ENCODE measurements around the gene GPC3.

The GPC3 gene

GRCh38 chrX:133668225-133668931, 317.0 kb downstream of the GPC3 start:
- TF ChIP-seq SUZ12 (IDR thresholded peaks at IDR 0.05; ENCODE audit: extremely low read depth, insufficient read depth, insufficient read length) (no peak), ZNF274 (IDR thresholded peaks at IDR 0.05; ENCODE audit: low read depth, low read length) (no peak), YY1 (IDR thresholded peaks at IDR 0.05; ENCODE audit: insufficient read depth, insufficient read length) (no peak)
- H3K9me3 ChIP-seq (ENCODE audit: insufficient read depth, low read length): no peaks in the 10 kb centered on the region
- H3K4me1 ChIP-seq (ENCODE audit: insufficient read depth, insufficient read length): no peaks in the 10 kb centered on the region
- H3K36me3 ChIP-seq (ENCODE audit: insufficient read depth, insufficient read length, low read length): no peaks in the 10 kb centered on the region
- H3K9ac ChIP-seq (ENCODE audit: insufficient read length, low read depth): no peak overlapping the region
- no peak overlapping the region for H3K4me3 ChIP-seq (ENCODE audit: insufficient read length, low read depth)
- DNase-seq (ENCODE audit: low read depth, low spot score): no peak
- H3K27me3 ChIP-seq (ENCODE audit: insufficient read depth, insufficient read length): no peaks in the 10 kb centered on the region

DNA sequence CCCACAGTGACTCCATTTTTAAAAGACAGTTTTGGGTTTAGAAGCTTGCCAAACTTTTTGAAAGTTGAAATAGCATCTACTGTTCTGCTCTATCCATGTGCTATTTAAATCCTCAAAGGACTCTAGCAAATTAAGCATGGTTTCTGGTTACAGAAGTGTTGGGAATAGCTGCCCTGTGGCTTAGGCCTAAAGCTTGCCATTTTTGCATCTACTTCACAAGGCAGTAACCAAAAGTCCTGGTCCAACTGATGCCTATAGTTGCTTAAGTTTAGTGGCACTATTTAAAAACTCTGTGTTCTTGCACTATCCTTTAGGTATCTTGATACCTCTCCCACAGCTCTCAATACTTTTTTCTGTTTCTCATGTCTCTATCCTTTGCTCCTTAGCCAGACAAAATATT, 319.1 kb downstream of the GPC3 start:
- no peak for DNase-seq (ENCODE audit: low read depth, low spot score)
- no peak for TF ChIP-seq SUZ12 (IDR thresholded peaks at IDR 0.05; ENCODE audit: extremely low read depth, insufficient read depth, insufficient read length)
- TF ChIP-seq YY1 (IDR thresholded peaks at IDR 0.05; ENCODE audit: insufficient read depth, insufficient read length): no peak
- no peak for TF ChIP-seq ZNF274 (IDR thresholded peaks at IDR 0.05; ENCODE audit: low read depth, low read length)
- H3K4me1 ChIP-seq (ENCODE audit: insufficient read depth, insufficient read length): no peaks in the 10 kb centered on the region
- H3K27me3 ChIP-seq (ENCODE audit: insufficient read depth, insufficient read length): no peaks in the 10 kb centered on the region
- H3K36me3 ChIP-seq (ENCODE audit: insufficient read depth, insufficient read length, low read length): no peaks in the 10 kb centered on the region
- no peak overlapping the region for H3K4me3 ChIP-seq (ENCODE audit: insufficient read length, low read depth)
- H3K9ac ChIP-seq (ENCODE audit: insufficient read length, low read depth): no peak overlapping the region
- H3K9me3 ChIP-seq (ENCODE audit: insufficient read depth, low read length): no peaks in the 10 kb centered on the region

GRCh38 chrX:133661962-133662839, 323.2 kb downstream of the GPC3 start:
- Histone ChIP-seq H3K4me3 (ENCODE audit: insufficient read length, low read depth) (no peak overlapping the region), H3K36me3 (ENCODE audit: insufficient read depth, insufficient read length, low read length) (no peaks in the 10 kb centered on the region), H3K4me1 (ENCODE audit: insufficient read depth, insufficient read length) (no peaks in the 10 kb centered on the region), H3K9me3 (ENCODE audit: insufficient read depth, low read length) (no peaks in the 10 kb centered on the region), H3K27me3 (ENCODE audit: insufficient read depth, insufficient read length) (no peaks in the 10 kb centered on the region), H3K9ac (ENCODE audit: insufficient read length, low read depth) (no peak overlapping the region)
- no peak for DNase-seq (ENCODE audit: low read depth, low spot score)
- TF ChIP-seq ZNF274 (IDR thresholded peaks at IDR 0.05; ENCODE audit: low read depth, low read length) (no peak), YY1 (IDR thresholded peaks at IDR 0.05; ENCODE audit: insufficient read depth, insufficient read length) (no peak), SUZ12 (IDR thresholded peaks at IDR 0.05; ENCODE audit: extremely low read depth, insufficient read depth, insufficient read length) (no peak)

- no peaks in the 10 kb centered on the region for H3K27me3 ChIP-seq (ENCODE audit: insufficient read depth, insufficient read length)
- H3K9me3 ChIP-seq (ENCODE audit: insufficient read depth, low read length): no peaks in the 10 kb centered on the region
- H3K36me3 ChIP-seq (ENCODE audit: insufficient read depth, insufficient read length, low read length): no peaks in the 10 kb centered on the region
- H3K9ac ChIP-seq (ENCODE audit: insufficient read length, low read depth): no peak overlapping the region
- H3K4me1 ChIP-seq (ENCODE audit: insufficient read depth, insufficient read length): no peaks in the 10 kb centered on the region
- TF ChIP-seq SUZ12 (IDR thresholded peaks at IDR 0.05; ENCODE audit: extremely low read depth, insufficient read depth, insufficient read length) (no peak), ZNF274 (IDR thresholded peaks at IDR 0.05; ENCODE audit: low read depth, low read length) (no peak), YY1 (IDR thresholded peaks at IDR 0.05; ENCODE audit: insufficient read depth, insufficient read length) (no peak)
- no peak for DNase-seq (ENCODE audit: low read depth, low spot score)
- H3K4me3 ChIP-seq (ENCODE audit: insufficient read length, low read depth): no peak overlapping the region
Measured at GRCh38 chrX:133660281-133660680, 325.1 kb downstream of the GPC3 start.

DNA sequence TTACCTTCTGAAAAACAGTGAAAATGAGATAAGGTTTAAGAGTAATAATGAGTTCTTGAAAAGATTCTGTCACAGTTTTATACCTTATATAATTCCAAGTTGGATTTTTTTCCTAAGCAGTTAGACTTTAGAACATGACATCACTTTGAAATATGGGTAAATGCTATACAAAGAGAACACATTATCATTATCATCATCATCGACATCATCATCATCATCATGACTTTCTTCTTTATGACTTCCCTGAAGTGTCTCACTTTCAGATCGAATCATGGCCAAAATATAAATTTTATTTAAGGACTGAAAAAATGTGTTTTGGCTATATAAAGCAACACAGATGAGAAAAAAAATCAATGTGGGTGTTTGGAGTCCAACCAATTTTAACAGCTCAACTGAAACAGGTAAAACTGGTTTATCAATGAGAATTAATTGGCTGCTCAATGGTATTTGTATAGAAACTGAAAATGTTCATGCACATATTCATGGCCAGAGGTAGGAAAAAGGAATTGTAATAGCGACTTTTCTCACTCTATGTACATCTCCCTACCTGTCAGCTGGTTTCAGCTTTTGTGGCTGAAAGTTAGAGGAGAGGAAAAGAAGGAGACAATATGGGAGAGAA, 327.0 kb downstream of the GPC3 start:
- no peaks in the 10 kb centered on the region for H3K4me1 ChIP-seq (ENCODE audit: insufficient read depth, insufficient read length)
- H3K36me3 ChIP-seq (ENCODE audit: insufficient read depth, insufficient read length, low read length): no peaks in the 10 kb centered on the region
- H3K4me3 ChIP-seq (ENCODE audit: insufficient read length, low read depth): no peak overlapping the region
- no peak for TF ChIP-seq ZNF274 (IDR thresholded peaks at IDR 0.05; ENCODE audit: low read depth, low read length)
- no peak for TF ChIP-seq YY1 (IDR thresholded peaks at IDR 0.05; ENCODE audit: insufficient read depth, insufficient read length)
- no peak for TF ChIP-seq SUZ12 (IDR thresholded peaks at IDR 0.05; ENCODE audit: extremely low read depth, insufficient read depth, insufficient read length)
- DNase-seq (ENCODE audit: low read depth, low spot score): no peak
- H3K9me3 ChIP-seq (ENCODE audit: insufficient read depth, low read length): no peaks in the 10 kb centered on the region
- H3K27me3 ChIP-seq (ENCODE audit: insufficient read depth, insufficient read length): no peaks in the 10 kb centered on the region
- H3K9ac ChIP-seq (ENCODE audit: insufficient read length, low read depth): no peak overlapping the region

DNA sequence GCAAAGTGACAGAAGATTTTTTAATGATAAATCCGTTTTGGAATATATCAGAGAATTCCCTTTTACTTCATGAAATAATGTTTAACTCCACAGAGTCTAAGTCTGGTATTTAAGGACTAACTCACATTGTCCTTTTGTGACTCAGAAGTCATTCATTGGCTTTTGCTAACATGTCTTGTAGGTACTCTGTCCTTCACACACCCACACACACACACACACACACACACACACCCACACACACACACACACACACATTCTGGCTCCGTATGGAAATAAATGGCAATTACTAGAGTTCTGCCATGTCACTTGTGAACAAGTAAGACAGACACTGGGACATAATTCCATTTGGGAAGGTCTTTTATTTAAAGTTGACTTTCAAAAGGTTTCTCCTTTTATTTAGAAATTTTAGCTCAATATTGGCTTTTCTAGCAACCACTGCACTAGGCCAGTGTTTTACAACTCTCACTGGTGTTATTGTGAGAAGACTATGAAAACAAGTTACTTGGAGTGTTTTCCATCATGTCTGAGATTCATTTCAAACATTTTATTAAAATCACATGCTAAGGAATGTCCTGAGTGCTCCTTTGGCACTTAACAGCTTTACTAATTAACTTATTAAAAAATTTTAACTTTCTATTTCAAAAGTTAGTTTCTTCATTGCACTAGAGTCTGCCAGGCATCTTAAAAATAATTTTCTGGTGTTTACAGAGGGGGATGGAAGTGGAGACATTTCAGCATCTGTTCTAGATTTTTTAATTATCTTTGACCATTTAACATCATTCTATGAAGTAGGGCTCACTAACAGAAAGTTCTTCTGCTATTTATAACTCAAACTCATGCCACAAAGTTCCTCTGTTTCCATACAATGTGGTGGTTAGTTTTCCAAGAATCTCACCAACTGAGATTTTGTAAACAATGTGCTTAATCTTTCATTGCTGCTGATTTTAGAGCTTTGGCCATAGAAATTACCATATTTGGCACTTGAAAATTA, 329.8 kb downstream of the GPC3 start:
- Histone ChIP-seq H3K36me3 (ENCODE audit: insufficient read depth, insufficient read length, low read length) (no peaks in the 10 kb centered on the region), H3K27me3 (ENCODE audit: insufficient read depth, insufficient read length) (no peaks in the 10 kb centered on the region), H3K9me3 (ENCODE audit: insufficient read depth, low read length) (no peaks in the 10 kb centered on the region), H3K4me1 (ENCODE audit: insufficient read depth, insufficient read length) (no peaks in the 10 kb centered on the region), H3K4me3 (ENCODE audit: insufficient read length, low read depth) (no peak overlapping the region), H3K9ac (ENCODE audit: insufficient read length, low read depth) (no peak overlapping the region)
- no peak for DNase-seq (ENCODE audit: low read depth, low spot score)
- no peak for TF ChIP-seq ZNF274 (IDR thresholded peaks at IDR 0.05; ENCODE audit: low read depth, low read length)
- no peak for TF ChIP-seq SUZ12 (IDR thresholded peaks at IDR 0.05; ENCODE audit: extremely low read depth, insufficient read depth, insufficient read length)
- no peak for TF ChIP-seq YY1 (IDR thresholded peaks at IDR 0.05; ENCODE audit: insufficient read depth, insufficient read length)
